Subcutaneous abdominal adipose tissue (tissue), 5 donors: Measurements from ENCODE around the gene RNF44.

Source experiments
- H3K27ac ChIP-seq: one replicate; pipeline ENCODE4 v1.7.0; 2013; ENCODE audit warnings: low read depth, mild to moderate bottlenecking, inconsistent platforms, low read length, moderate library complexity
- H3K27me3 ChIP-seq, 5 donors: one replicate each; pipeline ENCODE4 v1.7.0; 2013; ENCODE audit warnings: low read length in 5 of 5, inconsistent platforms in 1 of 5; ENCODE audit not compliant: control insufficient read depth in 5 of 5, insufficient read depth in 4 of 5
- H3K36me3 ChIP-seq, 5 donors: one replicate each; pipeline ENCODE4 v1.7.0; 2013; ENCODE audit warnings: low read length in 5 of 5; ENCODE audit not compliant: control insufficient read depth in 5 of 5, insufficient read depth in 5 of 5
- H3K4me1 ChIP-seq, 5 donors: one replicate each; pipeline ENCODE4 v1.7.0; 2013; ENCODE audit warnings: low read length in 5 of 5, mild to moderate bottlenecking in 3 of 5, moderate library complexity in 1 of 5; ENCODE audit not compliant: control insufficient read depth in 5 of 5, insufficient read depth in 5 of 5
- H3K4me3 ChIP-seq, 5 donors: one replicate each; pipeline ENCODE4 v1.7.0; 2013; ENCODE audit warnings: low read length in 5 of 5, low read depth in 1 of 5
- H3K9ac ChIP-seq, 5 donors: one replicate each; pipeline ENCODE4 v1.7.0; 2013; ENCODE audit warnings: low read length in 5 of 5, mild to moderate bottlenecking in 4 of 5, moderate library complexity in 3 of 5
- H3K9me3 ChIP-seq, 5 donors: one replicate each; pipeline ENCODE4 v1.7.0; 2013; ENCODE audit warnings: low read length in 5 of 5; ENCODE audit not compliant: control insufficient read depth in 5 of 5
- donor health status: healthy.
- donor health status: healthy.
- donor health status: healthy.
- donor health status: healthy.
- donor health status: healthy.

The RNF44 gene

GRCh38 chr5:176537554-176538229 lies 490 bp upstream of the RNF44 start:
- H3K36me3 ChIP-seq = no peaks in the 10 kb centered on the region
- H3K27ac ChIP-seq = peak overlapping the region; percentile 98
- peak overlapping the region; percentile 85 to 98 (median 94) for H3K4me3 ChIP-seq
- H3K9ac ChIP-seq = peak overlapping the region; percentile 75 to 94 (median 94)
- H3K27me3 ChIP-seq = no peaks in the 10 kb centered on the region
- H3K4me1 ChIP-seq = peaks cover 26 to 67% (median 60%) of the 10 kb centered on the region in 5 donors
- H3K9me3 ChIP-seq = no peaks in the 10 kb centered on the region

GRCh38 chr5:176536132-176536901 lies 885 bp downstream of the RNF44 start:
- Histone ChIP-seq H3K9ac (peak overlapping the region; percentile 17 to 94 (median 85)), H3K4me3 (peak overlapping the region; percentile 75 to 98 (median 92)), H3K27ac (peak overlapping the region; percentile 98), H3K9me3 (no peaks in the 10 kb centered on the region), H3K27me3 (no peaks in the 10 kb centered on the region), H3K36me3 (peaks cover 0 to 8% (median 6%) of the 10 kb centered on the region in 5 donors), H3K4me1 (peaks cover 26 to 60% (median 47%) of the 10 kb centered on the region in 5 donors)

- H3K4me3 ChIP-seq = peak overlapping the region; percentile 75 to 98 (median 92)
- peaks cover 0 to 14% (median 12%) of the 10 kb centered on the region in 5 donors for H3K36me3 ChIP-seq
- peak overlapping the region; percentile 17 to 94 (median 85) for H3K9ac ChIP-seq
- peaks cover 24 to 58% (median 45%) of the 10 kb centered on the region in 5 donors for H3K4me1 ChIP-seq
- no peaks in the 10 kb centered on the region for H3K27me3 ChIP-seq
- H3K27ac ChIP-seq = peak overlapping the region; percentile 98
- no peaks in the 10 kb centered on the region for H3K9me3 ChIP-seq
Observed at GRCh38 chr5:176535664-176536131, 1.5 kb downstream of the RNF44 start.

GRCh38 chr5:176535101-176535663 lies 2.0 kb downstream of the RNF44 start:
- Histone ChIP-seq H3K4me3 (peak overlapping the region; percentile 75 to 98 (median 92)), H3K27ac (peak overlapping the region; percentile 98)

GRCh38 chr5:176534640-176535039 lies 2.6 kb downstream of the RNF44 start:
- Histone ChIP-seq H3K27ac (peak overlapping the region; percentile 98), H3K36me3 (peaks cover 0 to 20% (median 18%) of the 10 kb centered on the region in 5 donors), H3K4me3 (peak overlapping the region in 3 of 5 donors; percentile 11 to 94 (median 28)), H3K27me3 (no peaks in the 10 kb centered on the region), H3K4me1 (peaks cover 24 to 64% (median 45%) of the 10 kb centered on the region in 5 donors), H3K9me3 (no peaks in the 10 kb centered on the region), H3K9ac (peak overlapping the region in 3 of 5 donors; percentile 14 to 85 (median 72))

More at GRCh38 chr5:176535101-176535663, 2.0 kb downstream of the RNF44 start:
- Histone ChIP-seq H3K9ac (peak overlapping the region in 4 of 5 donors; percentile 17 to 94 (median 82)), H3K27me3 (no peaks in the 10 kb centered on the region), H3K4me1 (peaks cover 24 to 62% (median 45%) of the 10 kb centered on the region in 5 donors), H3K9me3 (no peaks in the 10 kb centered on the region), H3K36me3 (peaks cover 0 to 17% (median 16%) of the 10 kb centered on the region in 5 donors)

GRCh38 chr5:176533894-176534611 lies 3.1 kb downstream of the RNF44 start:
- peaks cover 0 to 26% (median 24%) of the 10 kb centered on the region in 5 donors for H3K36me3 ChIP-seq
- H3K27me3 ChIP-seq = no peaks in the 10 kb centered on the region
- peak overlapping the region; percentile 98 for H3K27ac ChIP-seq
- H3K4me3 ChIP-seq = peak overlapping the region in 3 of 5 donors; percentile 28 to 94 (median 39)
- no peaks in the 10 kb centered on the region for H3K9me3 ChIP-seq
- H3K9ac ChIP-seq = peak overlapping the region in 3 of 5 donors; percentile 14 to 72 (median 56)
- H3K4me1 ChIP-seq = peaks cover 24 to 65% (median 48%) of the 10 kb centered on the region in 5 donors

GRCh38 chr5:176533390-176533789 lies 3.8 kb downstream of the RNF44 start:
- Histone ChIP-seq H3K9me3 (no peaks in the 10 kb centered on the region), H3K9ac (peak overlapping the region in 3 of 5 donors; percentile 1 to 56 (median 25)), H3K27me3 (no peaks in the 10 kb centered on the region), H3K27ac (peak overlapping the region; percentile 37), H3K4me1 (peaks cover 25 to 67% (median 54%) of the 10 kb centered on the region in 5 donors), H3K36me3 (peaks cover 0 to 32% (median 31%) of the 10 kb centered on the region in 5 donors), H3K4me3 (peak overlapping the region in 3 of 5 donors; percentile 12 to 39 (median 28))

- H3K27ac ChIP-seq = peak overlapping the region; percentile 37
- H3K36me3 ChIP-seq = peaks cover 0 to 38% (median 36%) of the 10 kb centered on the region in 5 donors
- no peak overlapping the region for H3K4me3 ChIP-seq
- H3K4me1 ChIP-seq = peaks cover 26 to 66% (median 52%) of the 10 kb centered on the region in 5 donors
- no peaks in the 10 kb centered on the region for H3K27me3 ChIP-seq
- H3K9me3 ChIP-seq = no peaks in the 10 kb centered on the region
- peak overlapping the region in 1 of 5 donors; percentile 25 for H3K9ac ChIP-seq
Observed at GRCh38 chr5:176532795-176533194, 4.4 kb downstream of the RNF44 start.

- Histone ChIP-seq H3K27ac (no peak overlapping the region), H3K4me3 (no peak overlapping the region), H3K27me3 (no peaks in the 10 kb centered on the region), H3K4me1 (peaks cover 26 to 66% (median 52%) of the 10 kb centered on the region in 5 donors), H3K9me3 (no peaks in the 10 kb centered on the region), H3K36me3 (peaks cover 0 to 42% (median 41%) of the 10 kb centered on the region in 5 donors), H3K9ac (no peak overlapping the region)
Observed at GRCh38 chr5:176531902-176532493, 5.2 kb downstream of the RNF44 start.
